ENCODE measurements around the gene FLNA.

DNA sequence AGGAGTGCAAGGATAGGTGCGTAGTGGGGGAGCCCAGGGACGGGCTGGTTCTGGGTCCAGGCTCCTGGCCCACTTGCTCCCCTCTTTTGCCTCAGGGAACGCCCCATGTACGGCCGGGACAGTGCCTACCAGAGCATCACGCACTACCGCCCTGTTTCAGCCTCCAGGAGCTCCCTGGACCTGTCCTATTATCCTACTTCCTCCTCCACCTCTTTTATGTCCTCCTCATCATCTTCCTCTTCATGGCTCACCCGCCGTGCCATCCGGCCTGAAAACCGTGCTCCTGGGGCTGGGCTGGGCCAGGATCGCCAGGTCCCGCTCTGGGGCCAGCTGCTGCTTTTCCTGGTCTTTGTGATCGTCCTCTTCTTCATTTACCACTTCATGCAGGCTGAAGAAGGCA is 6.4 kb upstream of the FLNA start:
- TF ChIP-seq, protein P1, sequence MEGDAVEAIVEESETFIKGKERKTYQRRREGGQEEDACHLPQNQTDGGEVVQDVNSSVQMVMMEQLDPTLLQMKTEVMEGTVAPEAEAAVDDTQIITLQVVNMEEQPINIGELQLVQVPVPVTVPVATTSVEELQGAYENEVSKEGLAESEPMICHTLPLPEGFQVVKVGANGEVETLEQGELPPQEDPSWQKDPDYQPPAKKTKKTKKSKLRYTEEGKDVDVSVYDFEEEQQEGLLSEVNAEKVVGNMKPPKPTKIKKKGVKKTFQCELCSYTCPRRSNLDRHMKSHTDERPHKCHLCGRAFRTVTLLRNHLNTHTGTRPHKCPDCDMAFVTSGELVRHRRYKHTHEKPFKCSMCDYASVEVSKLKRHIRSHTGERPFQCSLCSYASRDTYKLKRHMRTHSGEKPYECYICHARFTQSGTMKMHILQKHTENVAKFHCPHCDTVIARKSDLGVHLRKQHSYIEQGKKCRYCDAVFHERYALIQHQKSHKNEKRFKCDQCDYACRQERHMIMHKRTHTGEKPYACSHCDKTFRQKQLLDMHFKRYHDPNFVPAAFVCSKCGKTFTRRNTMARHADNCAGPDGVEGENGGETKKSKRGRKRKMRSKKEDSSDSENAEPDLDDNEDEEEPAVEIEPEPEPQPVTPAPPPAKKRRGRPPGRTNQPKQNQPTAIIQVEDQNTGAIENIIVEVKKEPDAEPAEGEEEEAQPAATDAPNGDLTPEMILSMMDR (IDR thresholded peaks at IDR 0.05): no peak
- no peak for TF ChIP-seq POLR2AphosphoS5 (IDR thresholded peaks at IDR 0.05)
